Vagina (tissue), 2 donors: Measurements from ENCODE around the gene LDB2.

ENCODE experiments used
- POLR2A ChIP-seq, 2 donors: fragments of 450-650 bp; IDR thresholded peaks; one replicate each; pipeline ENCODE4 v1.6.1; 2017; ENCODE audit warnings: antibody characterized with exemption in 2 of 2, mild to moderate bottlenecking in 2 of 2, moderate library complexity in 2 of 2
- POLR2AphosphoS5 ChIP-seq, 2 donors: sonication (generic); formaldehyde crosslinking; IDR thresholded peaks; one replicate each; pipeline ENCODE4 v1.9.0; 2017; ENCODE audit warnings: antibody characterized with exemption in 2 of 2, mild to moderate bottlenecking in 2 of 2, low read depth in 1 of 2; ENCODE audit not compliant: insufficient read depth in 1 of 2
- TF ChIP-seq, protein P1 (sequence below), 3 experiments: fragments of 450-650 bp in 2 of 3; fragments of 200-600 bp in 1 of 3; sonication (generic) in 1 of 3; IDR thresholded peaks; one replicate each; pipeline ENCODE4 v1.5.1; 2017 to 2019; ENCODE audit warnings: antibody characterized with exemption in 3 of 3, mild to moderate bottlenecking in 2 of 3, moderate library complexity in 2 of 3

- TF ChIP-seq, protein P1, sequence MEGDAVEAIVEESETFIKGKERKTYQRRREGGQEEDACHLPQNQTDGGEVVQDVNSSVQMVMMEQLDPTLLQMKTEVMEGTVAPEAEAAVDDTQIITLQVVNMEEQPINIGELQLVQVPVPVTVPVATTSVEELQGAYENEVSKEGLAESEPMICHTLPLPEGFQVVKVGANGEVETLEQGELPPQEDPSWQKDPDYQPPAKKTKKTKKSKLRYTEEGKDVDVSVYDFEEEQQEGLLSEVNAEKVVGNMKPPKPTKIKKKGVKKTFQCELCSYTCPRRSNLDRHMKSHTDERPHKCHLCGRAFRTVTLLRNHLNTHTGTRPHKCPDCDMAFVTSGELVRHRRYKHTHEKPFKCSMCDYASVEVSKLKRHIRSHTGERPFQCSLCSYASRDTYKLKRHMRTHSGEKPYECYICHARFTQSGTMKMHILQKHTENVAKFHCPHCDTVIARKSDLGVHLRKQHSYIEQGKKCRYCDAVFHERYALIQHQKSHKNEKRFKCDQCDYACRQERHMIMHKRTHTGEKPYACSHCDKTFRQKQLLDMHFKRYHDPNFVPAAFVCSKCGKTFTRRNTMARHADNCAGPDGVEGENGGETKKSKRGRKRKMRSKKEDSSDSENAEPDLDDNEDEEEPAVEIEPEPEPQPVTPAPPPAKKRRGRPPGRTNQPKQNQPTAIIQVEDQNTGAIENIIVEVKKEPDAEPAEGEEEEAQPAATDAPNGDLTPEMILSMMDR (IDR thresholded peaks at IDR 0.05), result no peak
- no peak for TF ChIP-seq POLR2A (IDR thresholded peaks at IDR 0.05)
- TF ChIP-seq POLR2AphosphoS5 (IDR thresholded peaks at IDR 0.05; ENCODE audit: insufficient read depth in 1 of 2, low read depth in 1 of 2), result no peak
These were observed 271.5 kb downstream of the LDB2 start for GRCh38 chr4:16626945-16627344.
